ENCODE data around the gene AUH. TPM values are rescaled to one million over a fixed set of nuclear protein-coding genes. Genes with fewer than 3 reads are reported as not detected.

Gene AUH
- total RNA-seq, 4 donors from 2014 or later: 23.0 to 39.2 (median 25.7) TPM

GRCh38 chr9:91297306-91297705 lies 64.4 kb downstream of the AUH start:
- H3K27me3 ChIP-seq: no peaks in the 10 kb centered on the region
- no peak overlapping the region for H3K4me3 ChIP-seq
- 100% methylated on average over 1 of the region's 1 CpG; no CpG with 5 or more reads in 1 of the 2 donors for WGBS, 2 donors (ENCODE audit: low coverage in 1 of 2)
- ATAC-seq: no peak
- no peak overlapping the region for H3K27ac ChIP-seq
- TF ChIP-seq EP300 (IDR thresholded peaks at IDR 0.05): no peak
- TF ChIP-seq POLR2A (IDR thresholded peaks at IDR 0.05): no peak
- TF ChIP-seq POLR2AphosphoS5 (IDR thresholded peaks at IDR 0.05): no peak
- TF ChIP-seq CTCF (IDR thresholded peaks at IDR 0.05): no peak
- no peaks in the 10 kb centered on the region for H3K9me3 ChIP-seq
- peaks cover 0 to 52% of the 10 kb centered on the region in 2 donors for H3K36me3 ChIP-seq
- H3K4me1 ChIP-seq: peaks cover 8 to 43% (median 8%) of the 10 kb centered on the region in 3 donors

GRCh38 chr9:91296354-91296753 lies 65.4 kb downstream of the AUH start:
- TF ChIP-seq EP300 (IDR thresholded peaks at IDR 0.05) (no peak), CTCF (IDR thresholded peaks at IDR 0.05) (no peak), POLR2AphosphoS5 (IDR thresholded peaks at IDR 0.05) (no peak), POLR2A (IDR thresholded peaks at IDR 0.05) (no peak)
- Histone ChIP-seq H3K27me3 (no peaks in the 10 kb centered on the region), H3K27ac (no peak overlapping the region), H3K4me3 (no peak overlapping the region), H3K36me3 (peaks cover 0 to 59% of the 10 kb centered on the region in 2 donors), H3K4me1 (peaks cover 6 to 34% (median 8%) of the 10 kb centered on the region in 3 donors), H3K9me3 (no peaks in the 10 kb centered on the region)
- no peak for ATAC-seq

GRCh38 chr9:91295357-91295756 lies 66.4 kb downstream of the AUH start:
- no peak for TF ChIP-seq POLR2A (IDR thresholded peaks at IDR 0.05)
- TF ChIP-seq POLR2AphosphoS5 (IDR thresholded peaks at IDR 0.05): no peak
- TF ChIP-seq EP300 (IDR thresholded peaks at IDR 0.05): no peak
- no peak for TF ChIP-seq CTCF (IDR thresholded peaks at IDR 0.05)
- no peak for ATAC-seq

GRCh38 chr9:91291866-91292265 lies 69.9 kb downstream of the AUH start:
- 85% methylated on average over 4 of the region's 4 CpGs for WGBS, 2 donors (ENCODE audit: low coverage in 1 of 2)
- H3K9me3 ChIP-seq: no peaks in the 10 kb centered on the region
- H3K27ac ChIP-seq: no peak overlapping the region
- H3K4me3 ChIP-seq: no peak overlapping the region
- H3K4me1 ChIP-seq: no peaks in the 10 kb centered on the region
- no peaks in the 10 kb centered on the region for H3K27me3 ChIP-seq
- TF ChIP-seq POLR2A (IDR thresholded peaks at IDR 0.05) (no peak), CTCF (IDR thresholded peaks at IDR 0.05) (no peak), POLR2AphosphoS5 (IDR thresholded peaks at IDR 0.05) (no peak), EP300 (IDR thresholded peaks at IDR 0.05) (no peak)
- H3K36me3 ChIP-seq: peaks cover 0 to 58% of the 10 kb centered on the region in 2 donors
- ATAC-seq: no peak

More at GRCh38 chr9:91295357-91295756, 66.4 kb downstream of the AUH start:
- H3K27ac ChIP-seq: no peak overlapping the region
- H3K9me3 ChIP-seq: no peaks in the 10 kb centered on the region
- H3K4me3 ChIP-seq: no peak overlapping the region
- no peaks in the 10 kb centered on the region for H3K27me3 ChIP-seq
- 83 to 100% methylated on average over 2 of the region's 2 CpGs for WGBS, 2 donors (ENCODE audit: low coverage in 1 of 2)
- peaks cover 0 to 66% of the 10 kb centered on the region in 2 donors for H3K36me3 ChIP-seq
- peaks cover 0 to 24% (median 2%) of the 10 kb centered on the region in 3 donors for H3K4me1 ChIP-seq

GRCh38 chr9:91289244-91289643 lies 72.5 kb downstream of the AUH start:
- Histone ChIP-seq H3K9me3 (no peaks in the 10 kb centered on the region), H3K36me3 (peaks cover 0 to 33% of the 10 kb centered on the region in 2 donors), H3K27me3 (no peaks in the 10 kb centered on the region), H3K27ac (no peak overlapping the region), H3K4me3 (no peak overlapping the region), H3K4me1 (peaks cover 0 to 16% (median 0%) of the 10 kb centered on the region in 3 donors)
- 43% methylated on average over 1 of the region's 1 CpG; no CpG with 5 or more reads in 1 of the 2 donors for WGBS, 2 donors (ENCODE audit: low coverage in 1 of 2)
- TF ChIP-seq POLR2A (IDR thresholded peaks at IDR 0.05): no peak
- TF ChIP-seq CTCF (IDR thresholded peaks at IDR 0.05): peak in 1 of 4 experiments; percentile 9
- no peak for TF ChIP-seq POLR2AphosphoS5 (IDR thresholded peaks at IDR 0.05)
- no peak for ATAC-seq

Data from gastroesophageal sphincter (tissue), 4 donors.